GM12891 (cell line): Measurements from ENCODE around the gene RPS6KA2.

Source experiments
- POLR2A ChIP-seq: IDR thresholded peaks from 2 replicates; pipeline ENCODE4 v1.6.1; 2011; ENCODE audit warnings: low read depth, low read length, control low read depth
- POLR2AphosphoS5 ChIP-seq: IDR thresholded peaks from 2 replicates; pipeline ENCODE4 v1.6.1; 2011; ENCODE audit warnings: low read depth, low read length, control low read depth

DNA sequence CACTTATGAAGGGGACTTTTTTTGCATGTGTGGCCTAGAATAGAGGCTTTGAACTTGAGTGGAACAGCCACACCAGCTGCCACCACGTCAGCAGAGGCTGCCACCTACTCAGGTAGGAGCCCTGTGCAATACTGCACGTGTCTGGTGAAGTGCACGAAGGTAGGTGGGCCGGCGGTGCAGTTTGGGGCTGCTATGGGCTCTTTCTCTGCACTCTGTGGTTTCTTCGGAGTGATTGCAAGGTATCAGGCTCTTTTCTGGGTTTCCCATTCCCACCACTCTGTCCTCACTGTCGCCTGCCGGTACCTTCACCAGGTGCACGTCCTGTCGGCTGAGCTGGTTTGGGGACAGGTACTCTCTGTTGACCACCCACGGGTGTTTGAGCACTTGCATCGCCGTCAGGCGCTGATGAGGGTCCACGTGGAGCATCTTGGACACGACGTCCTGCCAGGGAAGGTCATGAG, 213.5 kb downstream of the RPS6KA2 start:
- TF ChIP-seq POLR2A (no peak), POLR2AphosphoS5 (no peak)
